IMR-90 (cell line): ENCODE data around the gene MAN1C1. TPM values are rescaled to one million over a fixed set of nuclear protein-coding genes. Genes with fewer than 3 reads are reported as not detected.

Experiments
- ATAC-seq: fragments of 200-7000 bp; cut with Tn5 transposase; 2 replicates; pipeline ENCODE4 v1.9.1; 2020; ENCODE audit warnings: low read depth, mild to moderate bottlenecking, moderate library complexity
- BruUV-seq: library from RNA; stranded (reverse); fragments of 400-500 nt; replicated peaks from 2 replicates; lab custom pipeline; 2021; lab: Mats Ljungman, UMichigan
- CTCF ChIA-PET: fragments of 300-600 bp; formaldehyde crosslinking; extraction: SDS; loops from one replicate; lab custom pipeline; 2021; ENCODE audit warnings: antibody characterized with exemption; lab: Yijun Ruan, JAX
- POLR2A ChIA-PET: fragments of 300-600 bp; sonication (Branson Sonifier 250); formaldehyde crosslinking; loops from one replicate; lab custom pipeline; 2022; ENCODE audit warnings: antibody characterized with exemption; ENCODE audit not compliant: unreplicated experiment; lab: Charles Lee
- DNase-seq: peaks from one replicate; pipeline ENCODE4 v3.0.0; 2013
- H2AFZ ChIP-seq: replicated peaks from 2 replicates; pipeline ENCODE3; 2013; ENCODE audit warnings: low read length, mild to moderate bottlenecking; ENCODE audit not compliant: poor library complexity
- H2AK5ac ChIP-seq: 2 replicates; pipeline ENCODE4 v1.6.1; 2013; ENCODE audit warnings: low read depth, low read length, inconsistent platforms
- H2AK9ac ChIP-seq: replicated peaks from 2 replicates; pipeline ENCODE3; 2013; ENCODE audit warnings: mild to moderate bottlenecking, low read depth, low read length, moderate library complexity; ENCODE audit not compliant: poor library complexity
- H2BK120ac ChIP-seq: 2 replicates; pipeline ENCODE4 v1.6.1; 2013; ENCODE audit warnings: low read depth, low read length, inconsistent platforms
- H2BK15ac ChIP-seq: 3 replicates; pipeline ENCODE4 v1.6.1; 2013; ENCODE audit warnings: low read depth, low read length, inconsistent platforms
- H2BK20ac ChIP-seq: 2 replicates; pipeline ENCODE4 v1.6.1; 2013; ENCODE audit warnings: low read depth, mild to moderate bottlenecking, inconsistent platforms, low read length, moderate library complexity
- H2BK5ac ChIP-seq: 2 replicates; pipeline ENCODE4 v1.6.1; 2013; ENCODE audit warnings: mild to moderate bottlenecking, low read depth, low read length, inconsistent platforms; ENCODE audit not compliant: poor library complexity, severe bottlenecking
- H3K14ac ChIP-seq: replicated peaks from 2 replicates; pipeline ENCODE4 v1.6.1; 2013; ENCODE audit warnings: low read depth, low read length, inconsistent platforms
- H3K18ac ChIP-seq: 2 replicates; pipeline ENCODE4 v1.6.1; 2013; ENCODE audit warnings: low read depth, low read length, control low read depth
- H3K23ac ChIP-seq: 2 replicates; pipeline ENCODE4 v1.6.1; 2013; ENCODE audit warnings: low read depth, low read length, inconsistent platforms
- H3K27ac ChIP-seq: 2 replicates; pipeline ENCODE4 v1.5.1; 2013; ENCODE audit warnings: mild to moderate bottlenecking, control low read depth, low read length; ENCODE audit not compliant: insufficient read depth
- H3K27me3 ChIP-seq: 2 replicates; pipeline ENCODE4 v1.6.1; 2013; ENCODE audit warnings: low read length; ENCODE audit not compliant: control insufficient read depth, insufficient read depth
- H3K36me3 ChIP-seq: 2 replicates; pipeline ENCODE4 v1.6.1; 2013; ENCODE audit warnings: low read length, mixed read lengths; ENCODE audit not compliant: control insufficient read depth, insufficient read depth
- H3K4ac ChIP-seq: 2 replicates; pipeline ENCODE4 v1.6.1; 2013; ENCODE audit warnings: low read depth, low read length, inconsistent platforms
- H3K4me1 ChIP-seq: 2 replicates; pipeline ENCODE4 v1.6.1; 2013; ENCODE audit warnings: low read length, mixed read lengths; ENCODE audit not compliant: control insufficient read depth, insufficient read depth
- H3K4me2 ChIP-seq: 2 replicates; pipeline ENCODE4 v1.6.1; 2013; ENCODE audit warnings: low read depth, mild to moderate bottlenecking, control low read depth, low read length, moderate library complexity
- H3K4me3 ChIP-seq: 2 replicates; pipeline ENCODE4 v1.5.1; 2013; ENCODE audit warnings: low read depth, mild to moderate bottlenecking, control low read depth, low read length, moderate library complexity; ENCODE audit not compliant: insufficient read depth
- H3K56ac ChIP-seq: 2 replicates; pipeline ENCODE4 v1.6.1; 2013; ENCODE audit warnings: low read length, inconsistent platforms; ENCODE audit not compliant: insufficient read depth; ENCODE audit errors: extremely low read depth
- H3K79me1 ChIP-seq, 2 experiments: 2 replicates each; pipeline ENCODE4 v1.6.1; 2013; ENCODE audit warnings: low read length in 2 of 2, inconsistent platforms in 1 of 2, low read depth in 1 of 2
- H3K9ac ChIP-seq: 2 replicates; pipeline ENCODE4 v1.6.1; 2013; ENCODE audit warnings: low read depth, low read length, control low read depth
- H3K9me1 ChIP-seq: 2 replicates; pipeline ENCODE4 v1.6.1; 2013; ENCODE audit warnings: low read length, inconsistent platforms; ENCODE audit not compliant: insufficient read depth
- H3K9me3 ChIP-seq: 2 replicates; pipeline ENCODE4 v1.6.1; 2013; ENCODE audit warnings: low read length; ENCODE audit not compliant: control insufficient read depth, insufficient read depth
- H4K20me1 ChIP-seq: 2 replicates; pipeline ENCODE4 v1.6.1; 2013; ENCODE audit warnings: low read length, inconsistent platforms; ENCODE audit not compliant: insufficient read depth
- H4K5ac ChIP-seq: 2 replicates; pipeline ENCODE4 v1.6.1; 2013; ENCODE audit warnings: mild to moderate bottlenecking, low read depth, low read length, control low read depth
- H4K8ac ChIP-seq, 2 experiments: 2 replicates each; pipeline ENCODE4 v1.6.1; 2013; ENCODE audit warnings: low read depth in 2 of 2, low read length in 2 of 2, control low read depth in 1 of 2, inconsistent platforms in 1 of 2
- H4K91ac ChIP-seq: 2 replicates; pipeline ENCODE4 v1.6.1; 2013; ENCODE audit warnings: low read depth, low read length, inconsistent platforms; ENCODE audit not compliant: insufficient read depth
- MXI1 ChIP-seq: IDR thresholded peaks from 2 replicates; pipeline ENCODE4 v1.6.1; 2012; ENCODE audit warnings: low read depth, mild to moderate bottlenecking, low read length, moderate library complexity, borderline replicate concordance
- USF2 ChIP-seq: fragments of 150-350 bp; IDR thresholded peaks from 2 replicates; pipeline ENCODE4 v1.6.1; 2017; ENCODE audit warnings: mild to moderate bottlenecking, antibody characterized with exemption, low read length, low read depth
- WGBS, 2 experiments: methylation state at CpG; one replicate each; pipeline versions ENCODE4 v1.1.5 to v1.1.7; 2013; ENCODE audit warnings: missing lambda C conversion rate in 2 of 2; ENCODE audit not compliant: insufficient read length in 1 of 2; ENCODE audit errors: extremely low coverage in 2 of 2; 5-methylcytosine and 5-hydroxymethylcytosine counted together
- dilution Hi-C: fragments of 300-500 bp; cut with HindIII; formaldehyde crosslinking; loops from one replicate; pipeline ENCODE4 v1.14.3; 2018; ENCODE audit warnings: low sequenced_read_pairs; ENCODE audit not compliant: unreplicated experiment
- in situ Hi-C: fragments of 300-500 bp; cut with MboI; formaldehyde crosslinking; loops from 3 replicates; pipeline ENCODE4 v1.14.3; 2019; ENCODE audit warnings: low sequenced_read_pairs, inconsistent platforms, mixed read lengths
- intact Hi-C: fragments of 100-400 bp; cut with micrococcal nuclease; formaldehyde crosslinking; loops from 2 replicates; pipeline ENCODE4 v1.10.0; 2022
- polyA plus RNA-seq, 3 experiments: library from polyadenylated mRNA; depleted of rRNA; stranded (reverse); fragments of >200 nt; gene quantifications; 2 replicates each; pipeline ENCODE4 v1.2.3, GENCODE V29; 2012; ENCODE audit warnings: low replicate concordance in 1 of 3
- total RNA-seq: library from RNA; depleted of rRNA; stranded (reverse); fragments of >200 nt; gene quantifications from 2 replicates; pipeline ENCODE4 v1.2.3, GENCODE V29; 2012

MAN1C1 gene
- total and polyA plus RNA-seq, 2 of the 4 experiments (the other 2 are of a cell fraction), result 3.2 to 11.3 TPM

GRCh38 chr1:25782608-25783201 is 166.1 kb downstream of the MAN1C1 start:
- H3K9ac ChIP-seq, result no peak overlapping the region
- H3K4me1 ChIP-seq, result peaks cover 17% of the 10 kb centered on the region
- no peak overlapping the region for H3K27ac ChIP-seq
- H4K8ac ChIP-seq, result no peak overlapping the region
- TF ChIP-seq MXI1 (no peak), USF2 (no peak)
- H2AFZ ChIP-seq, result no peak overlapping the region
- no peak overlapping the region for H3K23ac ChIP-seq
- H2BK120ac ChIP-seq, result no peak overlapping the region
- DNase-seq (no peak), ATAC-seq (no peak)
- H2BK5ac ChIP-seq, result no peak overlapping the region
- dilution Hi-C loops, result no loop called here
- ChIA-PET POLR2A (no interaction called here), CTCF (no interaction called here)
- no peaks in the 10 kb centered on the region; the same call in 1 of the 2 replicates for H4K20me1 ChIP-seq
- no peak overlapping the region for H3K18ac ChIP-seq
- H4K91ac ChIP-seq, result no peak overlapping the region
- no peaks in the 10 kb centered on the region for H3K79me1 ChIP-seq
- H3K56ac ChIP-seq, result no peak overlapping the region
- H2BK15ac ChIP-seq, result no peak overlapping the region
- peaks cover 10% of the 10 kb centered on the region for H3K9me1 ChIP-seq
- 0 out of 2 replicates have a peak overlapping the region, but pooled peaks have one; percentile 35 for H3K4ac ChIP-seq
- H3K4me3 ChIP-seq, result no peak overlapping the region
- BruUV-seq, result no TSS peak
- intact Hi-C loops, result no loop called here
- no peak overlapping the region for H2AK5ac ChIP-seq
- H3K14ac ChIP-seq, result no peak overlapping the region
- WGBS, 2 experiments, result 87% methylated on average over 7 of the region's 18 CpGs; no CpG with 5 or more reads in 1 of the 2 experiments
- H3K27me3 ChIP-seq, result no peaks in the 10 kb centered on the region
- no peaks in the 10 kb centered on the region for H3K9me3 ChIP-seq
- no peak overlapping the region for H2AK9ac ChIP-seq
- H3K36me3 ChIP-seq, result peaks cover 20% of the 10 kb centered on the region; the same call in 1 of the 2 replicates
- H2BK20ac ChIP-seq, result no peak overlapping the region
- in situ Hi-C loops, result no loop called here
- H3K4me2 ChIP-seq, result no peak overlapping the region
- no peak overlapping the region for H4K5ac ChIP-seq
